ENCODE data around the gene KLK1.

- TF ChIP-seq POLR2A (IDR thresholded peaks at IDR 0.05) (no peak), CTCF (IDR thresholded peaks at IDR 0.05 in 4 of 5, conservative IDR thresholded peaks at IDR 0.05 in 1 of 5) (no peak)
Measured at GRCh38 chr19:50821622-50822021, 2.0 kb downstream of the KLK1 start.
